Fibroblast of mammary gland (primary cell): ENCODE measurements around the gene ARHGAP44.

Experiments used
- DNase-seq: peaks from one replicate; pipeline ENCODE4 v3.0.0-alpha.2; 2010; ENCODE audit warnings: low read depth
- H3K4me3 ChIP-seq: 2 replicates; pipeline ENCODE4 v1.5.1; 2011; ENCODE audit warnings: low read depth, mild to moderate bottlenecking, low read length, moderate library complexity; ENCODE audit not compliant: control insufficient read depth
- CTCF ChIP-seq: conservative IDR thresholded peaks from 2 replicates; pipeline ENCODE4 v1.5.1; 2011; ENCODE audit warnings: low read depth, low read length, inconsistent platforms; ENCODE audit not compliant: control insufficient read depth, insufficient read depth

The ARHGAP44 gene

DNA sequence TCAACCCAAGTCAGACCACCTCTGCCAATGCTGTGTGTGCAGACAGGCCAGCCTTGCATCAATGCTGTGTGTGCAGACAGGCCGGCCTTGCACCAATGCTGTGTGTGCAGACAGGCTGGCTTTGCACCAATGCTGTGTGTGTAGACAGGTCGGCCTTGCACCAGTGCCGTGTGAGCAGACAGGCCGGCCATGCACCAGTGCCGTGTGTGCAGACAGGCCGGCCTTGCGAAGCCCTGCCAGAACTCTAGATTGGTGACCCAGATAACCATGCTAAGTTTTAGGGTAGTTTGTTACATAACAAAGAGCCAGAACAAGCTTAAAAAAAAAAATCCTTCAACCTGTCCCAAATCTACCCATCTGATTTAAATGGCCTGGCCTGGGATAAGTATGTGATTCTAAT, 174.2 kb downstream of the ARHGAP44 start:
- no peak for TF ChIP-seq CTCF
- no peak for DNase-seq
- no peak overlapping the region for H3K4me3 ChIP-seq

DNA sequence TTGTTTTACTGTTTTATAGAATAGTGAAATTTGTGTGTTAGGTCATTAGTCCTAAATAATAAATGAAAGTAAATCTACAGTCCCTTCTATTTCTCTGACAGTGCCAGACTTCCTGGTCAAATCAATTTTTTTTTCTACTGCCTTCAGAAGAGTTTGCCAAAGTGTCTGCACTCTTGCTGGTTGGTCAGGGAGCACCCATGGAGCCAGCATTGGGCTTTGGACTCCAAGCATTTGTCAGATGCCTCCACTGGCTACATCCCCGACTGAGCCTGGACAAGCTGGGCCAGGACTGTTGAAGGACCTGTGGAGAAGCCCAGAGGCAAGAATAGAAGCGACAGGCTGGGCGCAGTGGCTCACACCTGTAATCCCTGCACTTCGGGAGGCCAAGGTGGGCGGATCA, 174.9 kb downstream of the ARHGAP44 start:
- no peak for DNase-seq
- TF ChIP-seq CTCF: no peak
- H3K4me3 ChIP-seq: no peak overlapping the region

DNA sequence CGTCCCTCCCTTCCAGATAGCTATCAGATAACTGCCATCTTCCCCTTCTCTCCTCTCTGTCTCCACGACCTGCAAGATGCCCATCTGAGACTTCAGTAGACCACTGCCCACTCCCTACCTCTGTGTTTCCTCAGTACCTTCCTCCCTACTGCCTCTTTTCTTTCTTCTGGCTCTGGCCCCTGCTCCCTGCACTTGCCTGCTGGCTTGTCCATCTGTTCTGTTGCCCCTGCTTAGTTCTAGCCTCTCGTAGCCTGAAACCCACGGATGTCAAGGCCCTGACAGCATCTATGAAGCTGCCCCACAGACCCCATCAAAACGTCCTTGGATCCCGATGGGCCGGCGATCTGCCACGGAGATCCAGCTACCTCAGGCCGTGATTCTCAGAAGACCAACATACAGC, 175.5 kb downstream of the ARHGAP44 start:
- H3K4me3 ChIP-seq: no peak overlapping the region
- no peak for TF ChIP-seq CTCF
- no peak for DNase-seq

GRCh38 chr17:12965988-12966387, 176.7 kb downstream of the ARHGAP44 start:
- no peak overlapping the region for H3K4me3 ChIP-seq
- no peak for TF ChIP-seq CTCF
- no peak for DNase-seq

DNA sequence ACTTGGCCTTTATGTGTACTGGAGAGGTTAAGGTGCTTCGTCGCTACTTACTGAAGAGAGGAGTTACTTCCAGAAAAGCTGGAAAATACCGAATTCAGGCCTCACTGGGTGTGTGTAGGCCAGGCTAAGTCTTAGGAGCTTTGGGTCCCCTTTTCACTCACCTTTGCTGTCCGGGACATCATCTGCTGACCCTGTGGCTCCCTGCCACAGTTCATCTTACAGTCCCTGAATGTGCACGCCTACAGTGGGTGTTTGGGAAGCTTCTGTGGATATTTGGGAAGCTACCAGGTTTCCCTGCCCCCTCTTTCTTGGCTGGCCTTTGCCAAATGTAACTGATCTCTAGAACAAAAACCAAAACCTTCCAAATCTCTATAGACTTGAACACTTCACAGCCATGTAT, 177.1 kb downstream of the ARHGAP44 start:
- DNase-seq: no peak
- TF ChIP-seq CTCF: no peak
- H3K4me3 ChIP-seq: no peak overlapping the region

DNA sequence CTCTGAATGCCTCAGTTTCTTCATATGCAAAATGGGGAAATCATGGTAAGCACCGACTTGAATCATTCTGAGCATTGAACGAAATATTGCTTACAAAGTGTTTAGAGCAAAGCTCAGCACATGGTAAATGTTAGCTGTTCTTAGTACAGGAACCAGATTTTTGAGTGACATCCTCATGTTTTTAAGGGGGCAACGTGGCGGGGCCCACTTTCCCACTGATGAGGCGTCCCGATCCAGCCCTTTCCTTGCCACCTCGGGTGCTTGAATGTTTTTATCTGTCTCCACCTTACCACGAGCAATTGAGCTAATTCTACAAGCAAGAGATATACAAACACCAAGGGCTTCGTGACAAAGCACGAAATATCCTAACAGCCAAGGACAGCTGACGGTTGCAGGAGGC, 178.7 kb downstream of the ARHGAP44 start:
- no peak for TF ChIP-seq CTCF
- no peak for DNase-seq
- H3K4me3 ChIP-seq: no peak overlapping the region

DNA sequence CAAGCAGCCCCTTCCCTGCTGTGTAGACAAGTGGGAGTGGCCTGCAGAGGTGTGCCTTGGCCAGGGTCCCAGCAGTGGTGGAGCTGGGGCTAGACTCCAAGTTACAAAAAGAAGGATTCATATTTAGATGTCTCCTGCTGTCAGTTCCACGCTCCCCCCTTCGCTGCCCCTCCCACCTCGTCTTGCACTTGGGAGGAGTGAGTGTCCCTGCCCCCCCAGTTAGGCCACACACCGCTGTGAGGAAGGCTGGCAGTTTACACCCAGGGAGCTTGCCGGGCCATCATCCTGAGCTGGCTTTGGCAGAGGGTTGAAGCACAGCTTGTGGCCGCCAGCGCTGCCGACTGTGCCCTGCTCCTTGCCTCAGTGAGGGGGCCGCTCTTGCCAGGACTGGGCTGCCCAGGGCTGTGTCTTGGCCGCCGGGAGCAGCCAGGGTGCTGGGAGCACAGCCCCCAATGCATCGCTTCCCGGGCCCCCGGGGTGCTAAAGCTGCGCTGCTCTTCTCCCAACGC, 184.3 kb downstream of the ARHGAP44 start:
- no peak for TF ChIP-seq CTCF
- no peak for DNase-seq
- peak overlapping the region; percentile 29 for H3K4me3 ChIP-seq
